ENCODE results near the gene BCHE. TPM values are rescaled to one million over a fixed set of nuclear protein-coding genes. Genes with fewer than 3 reads are reported as not detected.

BCHE gene
- total RNA-seq, 1 experiment from 2014 or later: 1.3 TPM

GRCh38 chr3:165728924-165729323 is 108.3 kb downstream of the BCHE start:
- CTCF ChIA-PET: interaction anchor here (1.2 kb wide), 1 partner anchor 9 kb away, joined by 3 read pairs; no protein-coding TSS in a partner anchor

GRCh38 chr3:165725296-165725695 is 111.9 kb downstream of the BCHE start:
- no peaks in the 10 kb centered on the region for H3K4me1 Mint-ChIP-seq (ENCODE audit: low read depth, unreplicated experiment)
- no peaks in the 10 kb centered on the region for H3K27me3 Mint-ChIP-seq (ENCODE audit: unreplicated experiment)
- TF ChIP-seq CTCF (IDR thresholded peaks at IDR 0.05; ENCODE audit: unreplicated experiment): no peak
- H3K27ac Mint-ChIP-seq (ENCODE audit: unreplicated experiment): no peak overlapping the region
- no peaks in the 10 kb centered on the region for H3K36me3 Mint-ChIP-seq (ENCODE audit: insufficient read depth, unreplicated experiment)
- no peak for DNase-seq
- H3K9me3 Mint-ChIP-seq (ENCODE audit: low read depth, unreplicated experiment): peaks cover 2% of the 10 kb centered on the region
- CTCF ChIA-PET: interaction anchor here (0.6 kb wide), 1 partner anchor 33 kb away, joined by 3 read pairs; no protein-coding TSS in a partner anchor
- BruUV-seq (replicated peaks): no TSS peak
- H3K4me3 Mint-ChIP-seq (ENCODE audit: low read depth, unreplicated experiment): no peak overlapping the region
- intact Hi-C loops (cut with micrococcal nuclease; ENCODE audit: unreplicated experiment): no loop called here

More at GRCh38 chr3:165728924-165729323, 108.3 kb downstream of the BCHE start:
- Mint-ChIP-seq H3K4me1 (ENCODE audit: low read depth, unreplicated experiment) (no peaks in the 10 kb centered on the region), H3K4me3 (ENCODE audit: low read depth, unreplicated experiment) (no peak overlapping the region), H3K27me3 (ENCODE audit: unreplicated experiment) (no peaks in the 10 kb centered on the region), H3K9me3 (ENCODE audit: low read depth, unreplicated experiment) (no peaks in the 10 kb centered on the region), H3K36me3 (ENCODE audit: insufficient read depth, unreplicated experiment) (no peaks in the 10 kb centered on the region), H3K27ac (ENCODE audit: unreplicated experiment) (no peak overlapping the region)
- intact Hi-C loops (cut with micrococcal nuclease; ENCODE audit: unreplicated experiment): no loop called here
- TF ChIP-seq CTCF (IDR thresholded peaks at IDR 0.05; ENCODE audit: unreplicated experiment): no peak
- no peak for DNase-seq
- no TSS peak for BruUV-seq (replicated peaks)

All from Calu3 (cell line).